ENCODE results near the gene PLEKHB1. TPM values are rescaled to one million over a fixed set of nuclear protein-coding genes. Genes with fewer than 3 reads are reported as not detected.

Gene PLEKHB1
- total and polyA plus RNA-seq, 4 donors, result 0.75 to 1.4 (median 1.1) TPM

DNA sequence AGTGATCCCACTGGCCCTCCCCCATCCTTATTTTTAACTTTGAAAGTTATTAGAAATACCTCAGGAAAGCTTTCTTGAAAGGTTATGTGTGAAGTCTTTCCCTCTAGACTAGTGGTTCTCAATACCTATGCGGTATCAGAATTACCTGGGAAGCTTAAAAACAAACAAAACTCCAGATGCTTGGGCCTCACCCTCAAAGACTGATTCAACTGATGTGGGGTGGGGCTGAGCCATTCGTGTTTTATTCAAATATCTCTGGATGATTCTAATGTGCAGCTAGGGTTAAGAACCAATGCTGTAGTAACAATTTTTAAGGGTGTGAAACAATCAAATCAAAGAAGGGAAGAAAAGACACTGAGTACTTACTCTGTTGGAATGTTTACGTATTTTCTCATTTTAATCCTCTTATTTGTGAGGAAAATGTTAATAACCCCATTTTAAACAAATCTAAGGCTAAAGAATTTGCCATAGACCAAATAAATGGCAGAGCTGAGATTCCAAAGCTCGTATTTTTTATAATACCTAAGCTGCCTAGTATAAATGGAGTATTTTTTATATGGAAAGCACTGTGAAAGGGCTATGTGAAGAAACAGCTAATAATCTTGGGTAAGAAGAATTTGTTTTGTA is 47.6 kb downstream of the PLEKHB1 start:
- WGBS, result 93% methylated on average over 4 of the region's 4 CpGs
- TF ChIP-seq RXRA (IDR thresholded peaks at IDR 0.05), result no peak
- no peak for TF ChIP-seq FOXA2 (IDR thresholded peaks at IDR 0.05)
- TF ChIP-seq JUND (IDR thresholded peaks at IDR 0.05), result no peak
- no peak for TF ChIP-seq REST (IDR thresholded peaks at IDR 0.05)
- TF ChIP-seq HNF4G (IDR thresholded peaks at IDR 0.05), result no peak
- no peak for TF ChIP-seq FOXA1 (IDR thresholded peaks at IDR 0.05)
- no peak for TF ChIP-seq TAF1 (conservative IDR thresholded peaks at IDR 0.05)
- no peak for TF ChIP-seq SP1 (IDR thresholded peaks at IDR 0.05)
- no peak for TF ChIP-seq NR2F2 (IDR thresholded peaks at IDR 0.05)
- peaks cover under 1 to 13% (median 8%) of the 10 kb centered on the region in 4 donors for H3K36me3 ChIP-seq (ENCODE audit: control insufficient read depth in 4 of 4, insufficient read depth in 3 of 4, low read depth in 1 of 4, low read length in 3 of 4)

DNA sequence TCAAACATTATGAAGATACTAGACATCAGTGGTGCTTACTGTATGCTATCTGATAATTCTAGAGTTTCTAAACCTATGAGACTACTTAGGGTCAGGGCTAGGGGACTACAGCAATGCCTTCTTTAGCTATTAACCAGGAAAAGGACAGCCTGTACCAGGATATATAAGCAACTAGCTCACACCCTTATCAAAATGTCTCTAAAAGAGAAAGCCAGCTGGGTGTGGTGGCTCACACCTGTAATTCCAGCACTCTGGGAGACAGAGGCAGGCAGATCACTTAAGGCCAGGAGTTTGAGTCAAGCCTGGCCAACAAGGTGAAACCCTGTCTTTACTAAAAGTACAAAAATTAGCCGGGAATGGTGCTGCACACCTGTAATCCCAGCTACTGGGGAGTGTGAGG is 58.7 kb downstream of the PLEKHB1 start:
- Histone ChIP-seq H3K36me3 (ENCODE audit: control insufficient read depth in 4 of 4, insufficient read depth in 3 of 4, low read depth in 1 of 4, low read length in 3 of 4) (peaks cover 13 to 30% (median 22%) of the 10 kb centered on the region in 4 donors), H3K27me3 (ENCODE audit: control insufficient read depth in 4 of 4, insufficient read depth in 4 of 4, low read length in 3 of 4) (no peaks in the 10 kb centered on the region), H3K27ac (ENCODE audit: low read depth in 1 of 2, low read length in 2 of 2) (no peak overlapping the region), H3K9ac (ENCODE audit: low read depth in 1 of 2, low read length in 2 of 2) (no peak overlapping the region), H3K4me1 (ENCODE audit: control insufficient read depth in 4 of 4, insufficient read depth in 4 of 4, low read length in 3 of 4) (no peaks in the 10 kb centered on the region), H3K4me3 (ENCODE audit: low read depth in 1 of 3, low read length in 3 of 3) (no peak overlapping the region), H3K9me3 (ENCODE audit: control insufficient read depth in 4 of 4, low read length in 3 of 4) (no peaks in the 10 kb centered on the region)
- TF ChIP-seq TAF1 (conservative IDR thresholded peaks at IDR 0.05) (no peak), NR2F2 (IDR thresholded peaks at IDR 0.05) (no peak), JUND (IDR thresholded peaks at IDR 0.05) (no peak), SP1 (IDR thresholded peaks at IDR 0.05) (no peak), RXRA (IDR thresholded peaks at IDR 0.05) (no peak), HNF4A (conservative IDR thresholded peaks at IDR 0.05) (no peak), RAD21 (IDR thresholded peaks at IDR 0.05) (no peak), MAX (IDR thresholded peaks at IDR 0.05) (no peak), GABPA (IDR thresholded peaks at IDR 0.05 in 1 of 2, conservative IDR thresholded peaks at IDR 0.05 in 1 of 2) (no peak), FOXA2 (IDR thresholded peaks at IDR 0.05) (no peak), EGR1 (IDR thresholded peaks at IDR 0.05; ENCODE audit: low read depth in 2 of 2) (no peak), FOXA1 (IDR thresholded peaks at IDR 0.05) (no peak)
- TF ChIP-seq, protein P1, sequence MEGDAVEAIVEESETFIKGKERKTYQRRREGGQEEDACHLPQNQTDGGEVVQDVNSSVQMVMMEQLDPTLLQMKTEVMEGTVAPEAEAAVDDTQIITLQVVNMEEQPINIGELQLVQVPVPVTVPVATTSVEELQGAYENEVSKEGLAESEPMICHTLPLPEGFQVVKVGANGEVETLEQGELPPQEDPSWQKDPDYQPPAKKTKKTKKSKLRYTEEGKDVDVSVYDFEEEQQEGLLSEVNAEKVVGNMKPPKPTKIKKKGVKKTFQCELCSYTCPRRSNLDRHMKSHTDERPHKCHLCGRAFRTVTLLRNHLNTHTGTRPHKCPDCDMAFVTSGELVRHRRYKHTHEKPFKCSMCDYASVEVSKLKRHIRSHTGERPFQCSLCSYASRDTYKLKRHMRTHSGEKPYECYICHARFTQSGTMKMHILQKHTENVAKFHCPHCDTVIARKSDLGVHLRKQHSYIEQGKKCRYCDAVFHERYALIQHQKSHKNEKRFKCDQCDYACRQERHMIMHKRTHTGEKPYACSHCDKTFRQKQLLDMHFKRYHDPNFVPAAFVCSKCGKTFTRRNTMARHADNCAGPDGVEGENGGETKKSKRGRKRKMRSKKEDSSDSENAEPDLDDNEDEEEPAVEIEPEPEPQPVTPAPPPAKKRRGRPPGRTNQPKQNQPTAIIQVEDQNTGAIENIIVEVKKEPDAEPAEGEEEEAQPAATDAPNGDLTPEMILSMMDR (IDR thresholded peaks at IDR 0.05; ENCODE audit: low read depth, low read length, missing input control), result no peak
- TF ChIP-seq, protein P2, sequence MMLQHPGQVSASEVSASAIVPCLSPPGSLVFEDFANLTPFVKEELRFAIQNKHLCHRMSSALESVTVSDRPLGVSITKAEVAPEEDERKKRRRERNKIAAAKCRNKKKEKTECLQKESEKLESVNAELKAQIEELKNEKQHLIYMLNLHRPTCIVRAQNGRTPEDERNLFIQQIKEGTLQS (IDR thresholded peaks at IDR 0.05), result no peak
- DNase-seq (ENCODE audit: low spot score), result no peak
- 96% methylated on average over 1 of the region's 1 CpG for WGBS

More for the DNA sequence above, 47.6 kb downstream of the PLEKHB1 start:
- Histone ChIP-seq H3K4me3 (ENCODE audit: low read depth in 1 of 3, low read length in 3 of 3) (no peak overlapping the region), H3K27ac (ENCODE audit: low read depth in 1 of 2, low read length in 2 of 2) (no peak overlapping the region), H3K27me3 (ENCODE audit: control insufficient read depth in 4 of 4, insufficient read depth in 4 of 4, low read length in 3 of 4) (no peaks in the 10 kb centered on the region), H3K9ac (ENCODE audit: low read depth in 1 of 2, low read length in 2 of 2) (no peak overlapping the region), H3K9me3 (ENCODE audit: control insufficient read depth in 4 of 4, low read length in 3 of 4) (no peaks in the 10 kb centered on the region), H3K4me1 (ENCODE audit: control insufficient read depth in 4 of 4, insufficient read depth in 4 of 4, low read length in 3 of 4) (no peaks in the 10 kb centered on the region)
- DNase-seq (ENCODE audit: low spot score), result no peak
